HG02610 (cell line): Measurements from ENCODE around the gene ASTN2.

Experiments used
- ATAC-seq: cut with Tn5 transposase; IDR thresholded peaks from one replicate; pipeline ENCODE4 v1.9.1; 2021; ENCODE audit warnings: mild to moderate bottlenecking, moderate library complexity; ENCODE audit not compliant: unreplicated experiment

Gene ASTN2

GRCh38 chr9:117414906-117415331 lies at the start of gene ASTN2:
Gene ASTN2 (minus strand): TSS chr9:117415057. CDS start chr9:117414938, 119 bp downstream.
- no peak for ATAC-seq

GRCh38 chr9:117462861-117463260 lies 48.0 kb upstream of the ASTN2 start:
- no peak for ATAC-seq

GRCh38 chr9:117461386-117461785 lies 46.5 kb upstream of the ASTN2 start:
- ATAC-seq: no peak

- ATAC-seq: no peak
Measured at GRCh38 chr9:117460743-117461142, 45.9 kb upstream of the ASTN2 start.

- no peak for ATAC-seq
Measured at GRCh38 chr9:117459913-117460312, 45.1 kb upstream of the ASTN2 start.

- no peak for ATAC-seq
Measured at GRCh38 chr9:117458066-117458465, 43.2 kb upstream of the ASTN2 start.

- no peak for ATAC-seq
Measured at GRCh38 chr9:117454711-117455110, 39.9 kb upstream of the ASTN2 start.

GRCh38 chr9:117453737-117454136 lies 38.9 kb upstream of the ASTN2 start:
- ATAC-seq: no peak

- no peak for ATAC-seq
Measured at GRCh38 chr9:117451311-117451710, 36.5 kb upstream of the ASTN2 start.

- ATAC-seq: no peak
Measured at GRCh38 chr9:117448066-117448465, 33.2 kb upstream of the ASTN2 start.

- ATAC-seq: no peak
Measured at GRCh38 chr9:117445631-117446030, 30.8 kb upstream of the ASTN2 start.

- no peak for ATAC-seq
Measured at GRCh38 chr9:117444501-117444900, 29.6 kb upstream of the ASTN2 start.

- ATAC-seq: no peak
Measured at GRCh38 chr9:117437283-117437682, 22.4 kb upstream of the ASTN2 start.

GRCh38 chr9:117435630-117436261 lies 20.9 kb upstream of the ASTN2 start:
- ATAC-seq: no peak

GRCh38 chr9:117434566-117434965 lies 19.7 kb upstream of the ASTN2 start:
- ATAC-seq: no peak

GRCh38 chr9:117430813-117431212 lies 16.0 kb upstream of the ASTN2 start:
- no peak for ATAC-seq

GRCh38 chr9:117427357-117427913 lies 12.6 kb upstream of the ASTN2 start:
- ATAC-seq: no peak

GRCh38 chr9:117425566-117425965 lies 10.7 kb upstream of the ASTN2 start:
- no peak for ATAC-seq

- ATAC-seq: no peak
Measured at GRCh38 chr9:117424291-117424690, 9.4 kb upstream of the ASTN2 start.

GRCh38 chr9:117418111-117418510 lies 3.3 kb upstream of the ASTN2 start:
- no peak for ATAC-seq

- no peak for ATAC-seq
Measured at GRCh38 chr9:117416856-117417255, 2.0 kb upstream of the ASTN2 start.

- ATAC-seq: no peak
Measured at GRCh38 chr9:117415358-117415914, 579 bp upstream of the ASTN2 start.
